LoVo (cell line): ENCODE measurements around the gene PRKAG2.

Experiments used
- DNase-seq: peaks from one replicate; pipeline ENCODE4 v3.0.0-alpha.2; 2016; ENCODE audit warnings: low spot score

Gene PRKAG2

GRCh38 chr7:151866028-151866427 is 10.9 kb downstream of the PRKAG2 start:
- no peak for DNase-seq

GRCh38 chr7:151865070-151865670 is 11.7 kb downstream of the PRKAG2 start:
- no peak for DNase-seq

GRCh38 chr7:151864561-151864960 is 12.4 kb downstream of the PRKAG2 start:
- no peak for DNase-seq

- DNase-seq, result no peak
These were observed 12.8 kb downstream of the PRKAG2 start for GRCh38 chr7:151864081-151864480.

- no peak for DNase-seq
These were observed 13.4 kb downstream of the PRKAG2 start for GRCh38 chr7:151863386-151864079.

GRCh38 chr7:151862606-151863381 is 14.1 kb downstream of the PRKAG2 start:
- no peak for DNase-seq

- DNase-seq, result no peak
These were observed 15.0 kb downstream of the PRKAG2 start for GRCh38 chr7:151861881-151862280.

- DNase-seq, result no peak
These were observed 16.1 kb downstream of the PRKAG2 start for GRCh38 chr7:151860771-151861170.

DNA sequence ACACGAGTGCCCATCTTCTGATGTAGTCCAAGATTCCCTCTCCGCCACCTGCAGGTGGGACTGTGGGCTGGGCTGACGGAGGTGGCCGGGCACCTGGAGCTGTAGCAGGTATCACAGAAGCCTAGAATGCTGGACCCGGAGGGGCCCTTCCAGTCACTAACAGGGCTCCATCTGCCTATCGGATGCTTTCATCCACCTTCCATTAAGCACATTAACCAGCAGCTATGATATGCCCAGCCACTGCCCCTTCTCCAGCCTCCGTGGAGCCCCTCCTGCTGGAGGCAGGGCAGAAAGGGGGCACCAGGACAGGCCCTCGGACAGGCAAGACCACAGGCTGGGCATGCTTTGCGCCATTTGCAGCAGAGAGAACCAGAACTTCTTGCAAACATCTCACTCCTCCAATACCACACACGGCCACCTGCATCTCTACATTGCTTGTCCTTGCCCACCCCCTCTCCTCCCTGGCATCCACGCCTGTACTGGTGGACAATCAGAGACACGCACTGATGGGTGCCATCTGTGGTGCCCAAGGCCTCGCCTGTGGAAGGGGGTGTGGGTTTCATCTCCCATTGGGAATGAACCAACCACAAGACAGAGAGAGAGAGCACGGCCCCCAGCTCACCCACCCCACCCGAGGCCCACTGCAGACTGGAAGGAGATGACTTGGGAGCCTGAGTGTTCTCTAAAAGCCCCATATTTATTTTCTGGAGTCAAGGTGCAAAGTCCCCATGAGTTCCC is 16.8 kb downstream of the PRKAG2 start:
- no peak for DNase-seq

- no peak for DNase-seq
These were observed 17.6 kb downstream of the PRKAG2 start for GRCh38 chr7:151859111-151859947.

DNA sequence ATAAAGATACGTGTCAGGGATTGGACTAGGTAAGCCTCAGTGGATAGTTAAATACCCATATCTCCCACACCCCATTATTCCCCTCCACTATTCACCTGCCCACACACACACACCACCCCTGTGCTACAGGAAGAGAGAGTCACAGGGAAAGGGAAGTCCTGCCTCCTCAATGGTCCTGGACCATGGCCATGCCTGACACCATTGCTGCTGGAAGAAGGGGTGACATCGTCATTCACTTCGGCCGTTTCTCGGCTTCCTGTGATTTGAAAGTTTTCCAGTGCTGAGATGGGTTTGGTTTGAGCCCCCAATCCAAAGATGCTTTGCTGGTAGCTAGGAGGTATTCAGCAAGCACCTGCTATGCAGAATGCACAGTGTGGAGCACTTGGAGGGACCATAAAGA is 18.5 kb downstream of the PRKAG2 start:
- DNase-seq, result no peak

- DNase-seq, result no peak
These were observed 19.0 kb downstream of the PRKAG2 start for GRCh38 chr7:151857866-151858450.

GRCh38 chr7:151857412-151857811 is 19.5 kb downstream of the PRKAG2 start:
- DNase-seq, result no peak

GRCh38 chr7:151856516-151856915 is 20.4 kb downstream of the PRKAG2 start:
- no peak for DNase-seq

DNA sequence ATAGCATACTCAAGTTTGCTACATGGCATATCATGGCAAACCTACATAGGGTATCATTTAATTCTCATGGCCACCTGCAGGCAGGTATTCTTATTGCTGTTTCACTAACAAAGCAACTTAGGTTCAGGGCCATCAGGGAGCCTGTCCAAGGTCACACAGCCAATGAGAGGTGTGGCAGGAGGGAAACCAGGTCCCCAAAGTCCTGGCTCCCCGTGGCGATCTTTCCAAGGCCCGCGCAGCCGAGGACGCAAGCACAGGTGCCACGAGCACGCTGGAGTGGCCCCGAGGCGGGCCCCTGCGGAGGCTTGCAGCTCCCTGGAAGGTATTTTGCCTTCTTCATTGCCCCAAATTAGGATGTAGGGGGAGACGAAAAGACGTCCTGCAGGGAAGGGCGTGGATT is 20.8 kb downstream of the PRKAG2 start:
- no peak for DNase-seq

DNA sequence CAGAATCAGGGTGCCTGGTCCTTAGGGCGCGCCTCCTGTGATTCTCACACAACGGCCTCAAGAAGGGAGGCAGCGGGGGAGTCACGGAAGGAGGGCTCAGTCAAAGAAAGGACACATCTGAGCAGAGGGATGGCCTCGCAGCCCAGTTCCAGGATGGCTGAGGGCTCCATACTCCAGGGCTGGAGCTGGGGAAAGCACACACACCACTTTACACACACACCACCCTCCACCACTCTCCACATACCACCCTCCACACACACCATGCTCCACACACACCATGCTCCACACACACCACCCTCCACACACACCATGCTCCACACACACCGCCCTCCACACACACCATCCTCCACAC is 22.2 kb downstream of the PRKAG2 start:
- DNase-seq, result no peak

DNA sequence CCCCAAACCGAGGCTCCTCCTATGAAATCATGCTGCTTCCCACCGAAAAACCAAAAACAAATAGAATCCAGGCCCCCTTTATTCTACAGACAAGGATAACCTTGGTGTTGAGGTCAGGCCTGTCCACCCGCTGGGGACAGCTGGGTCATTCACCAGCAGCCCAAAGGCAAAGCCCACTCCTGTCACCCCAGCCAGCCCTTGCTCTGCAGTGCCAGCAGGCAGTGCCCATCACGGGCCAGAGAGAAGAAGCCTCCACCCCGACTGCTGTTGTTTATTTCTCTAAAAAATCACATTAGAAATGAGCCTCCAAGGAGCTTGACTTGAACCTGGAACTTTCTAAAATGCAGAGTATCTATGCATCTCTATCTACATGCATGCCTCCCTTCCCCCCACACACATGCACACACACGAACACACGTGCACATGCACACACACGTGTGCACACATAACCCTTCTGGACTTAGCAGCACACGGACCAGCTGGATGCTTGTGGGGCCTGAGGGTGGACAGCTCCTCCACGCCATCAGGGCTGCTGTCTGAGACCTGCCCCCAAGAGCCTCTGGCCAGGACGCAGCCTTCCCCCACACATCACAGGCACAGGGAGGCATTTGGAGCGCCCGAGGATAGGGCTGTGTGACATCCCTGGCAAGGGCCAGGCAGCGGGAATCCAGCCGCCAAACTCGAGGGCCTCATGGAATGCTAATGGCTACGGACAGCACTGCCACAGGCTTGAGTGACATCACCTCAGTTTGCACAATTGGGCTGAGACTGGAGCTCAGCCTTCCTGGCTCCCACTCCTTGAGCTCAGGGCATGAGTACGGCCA is 22.8 kb downstream of the PRKAG2 start:
- DNase-seq, result no peak

DNA sequence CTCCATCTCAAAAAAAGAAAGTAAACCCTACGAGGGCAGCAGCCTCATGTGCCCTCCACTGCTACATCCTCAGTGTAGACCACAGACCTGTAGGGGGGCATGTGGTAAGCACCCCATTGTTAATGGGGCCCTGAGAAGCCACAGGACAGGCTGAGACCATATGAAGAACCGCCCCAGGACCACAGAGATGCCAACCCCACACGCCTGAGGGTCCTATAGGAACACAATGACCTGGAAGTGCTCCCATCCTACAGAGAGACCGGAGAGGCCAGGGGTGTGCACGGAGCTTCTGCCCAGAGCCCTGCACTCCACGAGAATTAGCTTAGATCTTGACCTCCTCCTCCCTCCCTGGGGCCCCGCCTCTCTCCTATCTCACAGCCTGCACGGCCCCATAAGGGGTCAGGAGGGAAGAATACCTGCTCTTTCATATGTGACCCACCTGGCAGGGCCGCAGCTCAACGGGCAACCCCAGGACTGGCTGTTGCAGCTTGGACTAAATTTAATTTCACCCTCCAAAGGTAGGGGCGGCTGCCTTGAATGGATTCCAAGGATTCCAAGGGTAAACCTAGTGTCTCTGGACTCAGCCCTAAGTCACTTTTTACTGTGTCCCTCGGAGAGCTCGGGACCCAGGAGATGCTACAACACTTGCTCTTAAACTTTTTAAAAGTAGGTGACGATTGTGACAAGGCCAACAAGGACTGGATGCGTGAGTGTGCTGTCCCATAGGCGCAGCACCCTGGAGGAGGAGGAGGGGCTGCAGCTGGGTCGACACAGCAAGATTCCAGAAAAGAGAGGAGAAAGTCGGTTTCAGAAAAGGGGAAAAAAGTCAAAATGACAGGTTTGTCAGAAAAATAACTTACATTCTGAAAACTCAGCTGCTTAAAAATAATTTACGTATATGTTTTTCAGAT is 24.2 kb downstream of the PRKAG2 start:
- DNase-seq, result no peak

DNA sequence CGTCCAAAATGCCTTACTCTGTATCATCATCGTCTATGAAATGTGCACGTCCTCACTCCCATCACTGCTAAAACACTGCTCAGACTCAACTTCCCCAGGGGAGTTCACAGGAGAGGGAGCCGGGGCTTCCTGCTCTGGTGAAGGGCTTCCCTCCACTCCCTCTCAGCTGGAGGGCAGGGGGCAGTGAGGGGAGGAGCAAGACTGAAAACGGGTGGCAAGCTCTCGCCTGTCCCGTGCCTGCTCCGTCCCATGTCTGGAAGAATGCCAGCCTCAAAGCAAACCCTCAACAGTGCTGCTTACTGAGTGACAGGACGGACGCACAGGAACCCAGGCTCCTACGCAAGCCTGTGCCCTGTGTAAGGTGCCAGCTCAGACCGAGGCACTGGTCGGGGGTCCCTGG is 25.1 kb downstream of the PRKAG2 start:
- DNase-seq, result no peak
